ENCODE results near the gene PLAU.
A peak's percentile ranks its signal among the peaks of the same experiment; 100 is the strongest.
"Not testable (repeated sequence)": the region's sequence is repeated elsewhere in the genome, so short reads cannot be mapped to it uniquely, and the experiment has no call there.

Gene PLAU

GRCh38 chr10:73922007-73922863 lies 11.3 kb downstream of the PLAU start:
- peak; percentile 22 for DNase-seq (ENCODE audit: low read depth)

- no peak for DNase-seq (ENCODE audit: low read depth)
Measured at GRCh38 chr10:73922864-73923133, 11.9 kb downstream of the PLAU start.

GRCh38 chr10:73923935-73924598 lies 13.1 kb downstream of the PLAU start:
- no peak for DNase-seq (ENCODE audit: low read depth)

- DNase-seq (ENCODE audit: low read depth) = no peak
Measured at GRCh38 chr10:73924935-73925334, 14.0 kb downstream of the PLAU start.

- DNase-seq (ENCODE audit: low read depth) = no peak
Measured at GRCh38 chr10:73925539-73925938, 14.6 kb downstream of the PLAU start.

GRCh38 chr10:73926152-73926764 lies 15.3 kb downstream of the PLAU start:
- no peak for DNase-seq (ENCODE audit: low read depth)

- DNase-seq (ENCODE audit: low read depth) = not testable (repeated sequence)
Measured at GRCh38 chr10:73930630-73931327, 19.8 kb downstream of the PLAU start.

GRCh38 chr10:73931767-73932619 lies 21.1 kb downstream of the PLAU start:
- DNase-seq (ENCODE audit: low read depth) = peak; percentile 47

- DNase-seq (ENCODE audit: low read depth) = no peak
Measured at GRCh38 chr10:73932620-73933112, 21.7 kb downstream of the PLAU start.

- DNase-seq (ENCODE audit: low read depth) = no peak
Measured at GRCh38 chr10:73934074-73934473, 23.1 kb downstream of the PLAU start.

GRCh38 chr10:73935895-73936294 lies 25.0 kb downstream of the PLAU start:
- no peak for DNase-seq (ENCODE audit: low read depth)

GRCh38 chr10:73937333-73938043 lies 26.6 kb downstream of the PLAU start:
- no peak for DNase-seq (ENCODE audit: low read depth)

GRCh38 chr10:73940634-73941221 lies 29.8 kb downstream of the PLAU start:
- DNase-seq (ENCODE audit: low read depth) = peak; percentile 75

- no peak for DNase-seq (ENCODE audit: low read depth)
Measured at GRCh38 chr10:73941300-73941699, 30.4 kb downstream of the PLAU start.

GRCh38 chr10:73944356-73945100 lies 33.6 kb downstream of the PLAU start:
- no peak for DNase-seq (ENCODE audit: low read depth)

GRCh38 chr10:73946253-73947145 lies 35.6 kb downstream of the PLAU start:
- DNase-seq (ENCODE audit: low read depth) = no peak

GRCh38 chr10:73948947-73949633 lies 38.2 kb downstream of the PLAU start:
- DNase-seq (ENCODE audit: low read depth) = no peak

Data from activated gamma-delta T cell treated with anti-CD3 and anti-CD28 coated beads, Interleukin-2, amount 50 U/mL, for 16 hours (primary cell).